Measurements from ENCODE around the gene TM9SF4.

The TM9SF4 gene

DNA sequence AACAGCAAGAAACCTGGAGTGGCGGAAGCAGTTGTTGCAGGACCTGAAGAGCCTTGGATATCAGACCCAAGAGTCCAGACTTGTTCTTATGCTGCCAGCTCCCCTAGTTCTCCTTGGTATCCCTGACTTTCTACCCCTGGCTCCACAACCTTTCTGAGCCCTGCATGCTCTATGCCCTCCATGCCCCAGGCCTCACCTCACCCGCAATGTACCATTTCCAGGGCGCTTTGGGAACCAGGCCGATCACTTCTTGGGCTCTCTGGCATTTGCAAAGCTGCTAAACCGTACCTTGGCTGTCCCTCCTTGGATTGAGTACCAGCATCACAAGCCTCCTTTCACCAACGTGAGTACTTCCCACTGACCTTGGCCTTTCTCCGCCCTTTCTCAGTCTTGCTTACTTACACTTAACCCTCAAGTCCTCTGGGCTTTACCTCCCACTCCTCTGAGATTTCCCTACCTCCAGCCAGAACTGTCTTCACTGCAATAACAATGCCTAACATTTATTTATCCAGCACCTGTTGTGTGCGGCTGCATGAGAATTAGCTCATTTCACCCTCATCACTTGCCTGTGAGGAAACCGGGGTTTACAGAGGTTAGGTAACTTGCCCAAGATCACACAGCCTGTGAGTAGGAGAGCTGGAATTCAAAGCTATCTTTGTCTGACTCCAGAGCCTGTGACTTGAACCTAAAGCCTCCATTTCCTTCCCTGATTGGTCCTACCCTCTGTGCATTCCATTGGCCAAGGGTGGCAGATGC lies 100.5 kb downstream of the TM9SF4 start:
- DNase-seq (ENCODE audit: low read depth), result no peak

DNA sequence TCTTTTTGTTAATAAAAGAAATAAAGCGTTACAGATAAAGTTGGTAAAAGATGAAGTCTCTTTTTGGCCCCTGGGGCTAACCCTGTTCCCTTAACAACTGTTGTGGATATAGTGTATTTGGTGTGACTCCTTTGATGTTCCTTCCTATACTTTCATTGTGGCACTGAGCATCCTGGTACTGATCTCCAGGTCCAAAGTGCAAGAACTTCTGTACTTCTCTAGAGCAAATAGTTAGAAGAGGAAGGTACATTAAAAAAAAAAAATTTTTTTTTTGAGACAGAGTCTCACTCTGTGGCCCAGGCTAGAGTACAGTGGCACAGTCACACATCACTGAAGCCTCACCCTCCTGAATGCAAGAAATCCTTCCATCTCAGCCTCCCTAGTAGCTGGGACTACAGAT lies 104.4 kb downstream of the TM9SF4 start:
- DNase-seq (ENCODE audit: low read depth), result no peak

DNA sequence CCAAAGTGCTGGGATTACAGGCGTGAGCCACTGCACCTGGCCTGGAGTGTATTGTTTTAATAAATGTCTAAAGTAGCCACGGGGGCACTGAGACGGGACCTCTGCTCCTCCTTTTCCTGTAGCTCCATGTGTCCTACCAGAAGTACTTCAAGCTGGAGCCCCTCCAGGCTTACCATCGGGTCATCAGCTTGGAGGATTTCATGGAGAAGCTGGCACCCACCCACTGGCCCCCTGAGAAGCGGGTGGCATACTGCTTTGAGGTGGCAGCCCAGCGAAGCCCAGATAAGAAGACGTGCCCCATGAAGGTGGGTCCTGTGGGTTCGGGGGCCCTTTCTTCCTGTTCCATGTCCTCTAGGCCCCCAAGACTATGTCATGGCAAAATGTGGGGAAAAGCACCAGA lies 105.6 kb downstream of the TM9SF4 start:
- no peak for DNase-seq (ENCODE audit: low read depth)

DNA sequence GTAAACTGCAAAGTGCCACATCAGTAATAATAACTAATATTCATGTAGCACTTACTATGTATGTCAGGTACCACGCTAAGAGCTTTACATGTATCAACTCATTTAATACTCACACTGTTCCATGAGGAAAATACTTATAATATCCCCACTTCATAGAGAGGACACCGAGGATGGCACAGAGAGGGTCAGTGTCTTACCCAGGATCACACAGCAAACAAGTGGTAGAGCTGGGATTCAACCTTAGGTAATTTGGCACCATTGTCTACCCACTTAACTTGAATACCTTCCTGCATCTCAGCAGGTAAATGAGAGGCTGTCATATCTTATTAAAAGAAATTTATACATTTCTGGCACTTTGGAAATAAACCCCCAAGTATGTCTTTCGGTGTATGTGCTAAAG lies 106.2 kb downstream of the TM9SF4 start:
- DNase-seq (ENCODE audit: low read depth), result no peak

DNA sequence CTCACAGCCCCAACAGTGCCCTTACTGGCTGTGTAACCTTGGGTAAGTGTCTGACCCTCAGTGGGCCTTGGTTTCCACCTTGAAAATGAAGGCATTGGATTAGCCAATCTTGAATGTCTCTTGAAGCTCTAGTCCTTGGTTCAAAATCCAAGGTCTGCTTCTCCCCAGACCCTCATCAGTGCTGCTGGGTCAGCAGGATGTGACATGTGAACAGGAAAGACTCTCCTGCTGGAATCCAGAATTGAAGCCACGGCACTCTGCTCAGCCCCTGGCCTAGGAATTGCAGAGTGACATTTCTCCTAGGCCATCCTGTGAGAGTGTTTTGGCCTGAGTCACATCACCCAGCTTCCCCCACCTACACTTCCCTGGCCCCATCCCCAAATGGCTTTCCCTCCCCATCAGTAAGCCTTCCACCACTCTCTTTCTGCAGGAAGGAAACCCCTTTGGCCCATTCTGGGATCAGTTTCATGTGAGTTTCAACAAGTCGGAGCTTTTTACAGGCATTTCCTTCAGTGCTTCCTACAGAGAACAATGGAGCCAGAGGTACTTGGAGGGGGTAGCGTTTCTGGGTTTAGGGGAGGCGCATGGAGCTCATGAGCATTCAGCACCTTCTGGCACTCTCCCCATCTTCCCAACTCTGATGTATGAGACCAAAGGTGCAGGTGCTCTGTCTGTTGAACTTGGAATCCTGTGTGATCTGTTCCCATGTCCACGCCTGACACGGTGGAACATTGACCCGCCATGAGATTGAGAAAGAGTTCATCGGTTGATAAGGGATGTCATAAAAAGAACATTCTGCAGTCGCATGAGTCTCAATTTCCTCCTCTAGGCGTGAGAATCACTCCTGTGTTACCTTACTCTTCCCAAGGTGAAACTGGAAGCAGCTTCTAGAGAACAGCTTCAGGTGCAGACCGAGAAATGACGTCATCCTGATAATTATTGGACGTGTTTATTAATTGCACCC lies 106.9 kb downstream of the TM9SF4 start:
- DNase-seq (ENCODE audit: low read depth), result no peak
